Raji (cell line): ENCODE measurements around the gene RNF144A.

Experiments used
- POLR2A ChIP-seq: IDR thresholded peaks from 2 replicates; pipeline ENCODE4 v1.6.1; 2011; ENCODE audit warnings: low read depth, low read length, control low read depth; ENCODE audit not compliant: insufficient read depth

The RNF144A gene

GRCh38 chr2:6919901-6920742, 2.9 kb downstream of the RNF144A start:
- no peak for TF ChIP-seq POLR2A

DNA sequence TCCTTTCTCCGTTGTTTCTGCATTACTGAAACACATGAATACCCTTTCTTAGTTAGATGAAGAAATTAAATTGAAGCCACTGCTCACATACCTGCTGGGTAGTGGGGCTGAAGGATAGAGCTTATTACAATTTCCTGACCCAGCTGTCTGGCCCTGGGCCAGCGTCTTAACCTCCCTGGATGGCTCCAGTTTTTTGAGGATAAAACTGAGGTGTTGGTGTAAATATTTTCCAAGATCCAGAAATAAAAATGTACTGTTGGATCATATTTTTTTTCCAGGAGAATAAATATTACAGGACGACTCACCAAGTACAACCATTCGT, 3.5 kb downstream of the RNF144A start:
- no peak for TF ChIP-seq POLR2A

- TF ChIP-seq POLR2A, result no peak
Observed at GRCh38 chr2:6921321-6921922, 4.2 kb downstream of the RNF144A start.

DNA sequence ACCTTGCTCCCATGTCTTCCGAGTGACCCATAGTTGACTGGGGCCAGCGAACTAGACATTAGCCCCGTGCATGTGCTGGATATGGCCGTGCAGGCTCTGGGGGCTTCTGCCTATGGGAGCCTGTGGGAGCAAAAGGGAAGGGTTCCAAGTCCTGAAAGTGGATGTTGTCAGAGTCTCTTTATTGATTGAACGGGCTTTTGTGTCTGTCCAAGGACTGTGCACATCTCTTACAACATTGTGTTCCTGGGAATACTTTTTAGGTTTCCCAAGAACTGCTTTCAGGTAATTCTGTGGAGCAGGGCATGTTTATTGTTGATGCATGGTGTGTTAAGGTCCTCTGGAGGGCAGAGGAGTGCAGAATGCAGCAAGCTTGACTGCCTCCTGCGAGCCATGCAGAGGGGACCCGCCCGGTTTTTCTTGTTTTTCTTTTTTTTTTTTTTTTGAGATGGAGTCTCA, 5.0 kb downstream of the RNF144A start:
- TF ChIP-seq POLR2A, result no peak

DNA sequence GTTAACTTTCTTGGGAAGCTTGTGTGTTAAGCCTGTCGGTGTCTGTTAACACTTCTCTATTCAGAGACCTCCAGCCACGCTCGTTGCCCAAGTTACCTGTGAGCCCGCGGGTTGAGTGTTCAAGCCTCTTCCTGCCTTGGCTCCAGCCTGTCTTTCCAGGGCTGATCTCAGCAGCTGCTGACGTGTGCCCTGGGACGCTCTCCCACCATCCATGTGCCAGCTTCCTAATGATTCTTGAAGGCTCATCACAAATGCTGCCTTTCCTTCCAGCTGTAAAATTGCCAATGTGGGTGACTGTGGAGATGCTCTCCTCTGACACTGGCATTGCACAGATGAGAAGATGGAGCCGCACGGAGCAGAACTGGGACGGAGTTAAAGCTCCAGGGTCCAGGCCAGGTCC, 6.1 kb downstream of the RNF144A start:
- TF ChIP-seq POLR2A, result no peak

GRCh38 chr2:6924101-6924923, 7.1 kb downstream of the RNF144A start:
- TF ChIP-seq POLR2A, result no peak

DNA sequence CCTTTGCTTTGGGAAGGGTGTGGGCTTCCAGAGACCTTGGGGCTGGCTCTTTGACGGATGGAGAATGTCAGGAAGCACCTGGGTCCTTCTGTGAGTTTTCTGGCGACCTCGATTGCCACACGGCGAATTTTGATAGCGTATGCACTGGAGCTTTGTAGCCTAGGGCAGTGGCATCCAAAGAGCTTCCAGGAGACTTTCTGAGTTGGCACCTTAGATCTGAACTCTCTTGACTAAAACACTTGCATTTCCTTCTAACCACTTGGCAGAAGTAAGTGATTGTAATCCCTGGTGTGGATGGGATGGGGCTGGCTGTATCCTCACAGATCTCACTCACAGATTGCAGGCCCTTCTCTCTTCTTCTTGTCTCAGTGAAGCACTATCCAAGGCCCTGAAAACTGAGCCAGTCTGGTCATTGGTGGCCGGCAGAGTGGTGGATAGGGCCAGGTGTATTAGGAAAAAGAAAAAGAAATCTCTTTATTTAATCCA, 7.8 kb downstream of the RNF144A start:
- TF ChIP-seq POLR2A, result no peak

DNA sequence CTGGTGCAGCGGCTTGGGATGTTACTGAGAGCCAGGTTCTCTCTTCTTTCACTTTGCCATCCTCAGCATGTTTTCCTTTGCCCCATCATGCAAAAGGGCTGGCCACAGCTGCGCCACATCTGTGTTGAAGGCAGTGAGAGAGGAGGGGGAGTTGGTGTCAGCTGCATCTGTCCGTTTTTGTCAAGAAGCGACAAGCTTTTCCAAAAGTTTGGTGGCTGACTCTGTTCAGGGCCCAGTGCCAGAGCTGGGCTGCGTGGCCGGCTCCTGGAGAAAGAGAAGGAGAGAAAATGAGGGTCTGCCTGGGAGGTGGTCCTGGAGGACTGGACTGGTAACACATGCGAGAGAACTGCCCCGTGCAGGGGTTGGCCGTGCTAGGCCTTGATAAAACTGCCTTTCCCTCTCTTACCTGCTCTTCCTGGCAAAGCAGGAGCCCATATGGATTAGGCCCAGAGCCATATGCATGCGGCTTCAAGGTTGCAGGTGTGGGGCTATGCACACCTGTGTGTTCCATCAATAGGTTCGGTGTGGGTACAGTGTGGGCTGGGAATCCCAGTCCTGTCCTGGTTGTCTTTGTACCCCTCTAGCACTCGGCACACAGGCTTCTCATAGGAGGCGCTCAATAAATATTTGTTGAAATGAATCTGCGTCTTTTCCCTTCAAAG, 9.0 kb downstream of the RNF144A start:
- no peak for TF ChIP-seq POLR2A

- TF ChIP-seq POLR2A, result no peak
Observed at GRCh38 chr2:6927186-6927585, 10.0 kb downstream of the RNF144A start.

DNA sequence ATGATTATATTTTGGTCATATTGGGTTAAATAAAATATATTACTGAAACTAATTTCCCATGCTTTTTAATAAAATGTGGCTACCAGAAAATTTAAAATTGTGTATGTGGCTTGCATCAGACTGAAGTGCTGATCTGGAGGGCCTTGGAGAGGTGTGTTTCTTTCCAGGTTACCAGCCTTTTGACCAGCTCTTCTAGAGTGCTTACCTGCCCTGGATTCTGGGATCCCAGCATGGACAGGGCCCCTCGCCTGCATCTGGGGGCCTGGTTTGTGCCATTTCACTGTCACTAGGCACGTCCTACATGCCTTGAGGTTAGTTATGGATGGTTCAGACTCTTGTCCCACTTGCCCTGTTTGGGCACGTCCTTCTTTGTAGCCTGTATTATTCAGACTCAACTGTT, 10.5 kb downstream of the RNF144A start:
- TF ChIP-seq POLR2A, result no peak

DNA sequence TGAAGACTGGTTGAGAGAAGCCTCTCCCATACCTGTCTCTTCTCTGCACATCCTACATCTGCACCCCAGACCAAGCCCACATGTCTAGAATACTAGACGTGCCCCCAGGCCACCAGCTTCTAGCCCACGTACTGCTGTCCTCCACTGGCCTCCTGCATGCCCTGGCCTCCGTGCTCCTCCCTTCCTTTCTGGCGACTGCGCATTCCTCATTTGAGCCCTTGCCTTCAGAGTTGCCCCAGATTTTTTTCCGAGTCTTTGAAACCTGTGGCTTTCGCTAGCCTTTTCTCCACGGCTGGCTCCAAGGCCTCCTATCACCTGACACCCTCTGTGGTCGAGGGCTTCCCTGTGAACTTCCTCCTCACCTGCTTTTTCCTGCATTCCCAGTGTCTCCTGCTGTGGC, 11.2 kb downstream of the RNF144A start:
- TF ChIP-seq POLR2A, result no peak

DNA sequence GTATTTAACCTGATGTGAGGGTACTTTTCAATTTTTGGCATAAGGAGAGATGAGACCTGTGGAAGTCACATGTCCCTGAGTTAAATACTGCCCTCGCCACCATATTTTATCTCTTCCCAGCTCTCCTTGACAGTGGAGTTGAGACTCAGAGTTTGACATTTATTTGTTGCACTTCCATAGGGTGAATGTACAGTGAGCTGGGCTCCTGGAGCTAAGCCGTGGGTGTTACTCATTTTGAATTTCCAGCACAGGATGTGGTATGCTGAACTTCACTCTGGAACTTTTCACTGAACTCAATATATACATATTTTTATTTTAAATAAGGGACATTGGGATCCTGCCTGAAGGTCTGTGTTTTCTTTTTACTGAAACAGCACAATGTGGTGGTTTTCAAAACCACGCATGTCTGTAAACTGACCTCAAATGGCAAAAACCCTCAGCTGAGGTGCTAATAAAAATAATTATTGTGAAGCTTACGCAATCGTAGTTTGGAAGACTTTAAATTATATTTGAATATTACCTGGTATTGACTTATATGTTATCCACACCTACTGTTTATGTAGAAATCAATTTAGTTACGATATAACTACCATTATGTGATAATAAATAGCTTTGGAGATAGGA, 12.1 kb downstream of the RNF144A start:
- no peak for TF ChIP-seq POLR2A

- TF ChIP-seq POLR2A, result no peak
Observed at GRCh38 chr2:6930923-6931647, 13.9 kb downstream of the RNF144A start.

- TF ChIP-seq POLR2A, result no peak
Observed at GRCh38 chr2:6931753-6932152, 14.5 kb downstream of the RNF144A start.
